ENCODE measurements around the gene ASMTL. TPM values are rescaled to one million over a fixed set of nuclear protein-coding genes. Genes with fewer than 3 reads are reported as not detected.

The ASMTL gene, protein sequence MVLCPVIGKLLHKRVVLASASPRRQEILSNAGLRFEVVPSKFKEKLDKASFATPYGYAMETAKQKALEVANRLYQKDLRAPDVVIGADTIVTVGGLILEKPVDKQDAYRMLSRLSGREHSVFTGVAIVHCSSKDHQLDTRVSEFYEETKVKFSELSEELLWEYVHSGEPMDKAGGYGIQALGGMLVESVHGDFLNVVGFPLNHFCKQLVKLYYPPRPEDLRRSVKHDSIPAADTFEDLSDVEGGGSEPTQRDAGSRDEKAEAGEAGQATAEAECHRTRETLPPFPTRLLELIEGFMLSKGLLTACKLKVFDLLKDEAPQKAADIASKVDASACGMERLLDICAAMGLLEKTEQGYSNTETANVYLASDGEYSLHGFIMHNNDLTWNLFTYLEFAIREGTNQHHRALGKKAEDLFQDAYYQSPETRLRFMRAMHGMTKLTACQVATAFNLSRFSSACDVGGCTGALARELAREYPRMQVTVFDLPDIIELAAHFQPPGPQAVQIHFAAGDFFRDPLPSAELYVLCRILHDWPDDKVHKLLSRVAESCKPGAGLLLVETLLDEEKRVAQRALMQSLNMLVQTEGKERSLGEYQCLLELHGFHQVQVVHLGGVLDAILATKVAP
- total RNA-seq, result 16.4 and 23.2 TPM in 2 replicates

DNA sequence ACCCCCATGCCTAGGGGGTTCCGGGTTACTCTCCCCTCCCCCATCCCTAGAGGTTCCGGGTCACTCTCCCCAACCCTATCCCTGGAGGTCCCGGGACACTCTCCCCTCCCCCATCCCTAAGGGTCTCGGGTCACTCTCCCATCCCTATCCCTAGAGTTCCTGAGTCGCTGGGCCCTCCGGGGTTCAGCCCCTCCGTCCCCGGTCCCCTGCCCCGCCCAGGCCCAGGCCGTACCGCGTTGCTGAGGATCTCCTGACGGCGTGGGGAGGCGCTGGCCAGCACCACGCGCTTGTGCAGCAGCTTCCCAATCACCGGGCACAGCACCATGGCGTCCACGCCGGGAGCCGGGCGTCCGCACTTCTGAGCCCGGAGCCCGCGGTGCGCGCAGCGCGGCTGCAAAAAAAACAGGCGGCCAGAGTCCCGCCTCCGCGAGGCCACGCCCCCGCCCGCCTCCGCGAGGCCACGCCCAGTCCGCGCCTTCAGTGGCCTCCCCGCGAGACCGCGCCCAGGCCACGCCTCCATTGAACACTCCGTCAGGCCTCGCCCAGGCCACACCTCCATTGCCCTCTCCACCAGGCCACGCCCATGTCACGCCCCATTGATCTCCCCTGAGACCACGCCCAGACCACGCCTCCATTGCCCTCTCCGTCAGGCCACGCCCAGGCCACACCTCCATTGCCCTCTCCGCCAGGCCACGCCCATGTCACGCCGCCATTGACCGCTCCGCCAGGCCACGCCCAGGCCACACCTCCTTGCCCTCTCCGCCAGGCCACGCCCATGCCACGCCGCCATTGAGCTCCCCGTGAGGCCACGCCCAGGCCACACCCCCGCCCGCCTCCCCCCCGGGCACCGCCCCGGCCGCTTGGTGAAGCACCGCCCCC lies at the start of gene ASMTL:
Gene ASMTL (minus strand): TSS at position 394 of the 879 bp plus-strand sequence. CDS start 69 bp downstream, at position 325.
- DNase-seq (ENCODE audit: low read depth), result peak; percentile 100
- TF ChIP-seq, protein P1, sequence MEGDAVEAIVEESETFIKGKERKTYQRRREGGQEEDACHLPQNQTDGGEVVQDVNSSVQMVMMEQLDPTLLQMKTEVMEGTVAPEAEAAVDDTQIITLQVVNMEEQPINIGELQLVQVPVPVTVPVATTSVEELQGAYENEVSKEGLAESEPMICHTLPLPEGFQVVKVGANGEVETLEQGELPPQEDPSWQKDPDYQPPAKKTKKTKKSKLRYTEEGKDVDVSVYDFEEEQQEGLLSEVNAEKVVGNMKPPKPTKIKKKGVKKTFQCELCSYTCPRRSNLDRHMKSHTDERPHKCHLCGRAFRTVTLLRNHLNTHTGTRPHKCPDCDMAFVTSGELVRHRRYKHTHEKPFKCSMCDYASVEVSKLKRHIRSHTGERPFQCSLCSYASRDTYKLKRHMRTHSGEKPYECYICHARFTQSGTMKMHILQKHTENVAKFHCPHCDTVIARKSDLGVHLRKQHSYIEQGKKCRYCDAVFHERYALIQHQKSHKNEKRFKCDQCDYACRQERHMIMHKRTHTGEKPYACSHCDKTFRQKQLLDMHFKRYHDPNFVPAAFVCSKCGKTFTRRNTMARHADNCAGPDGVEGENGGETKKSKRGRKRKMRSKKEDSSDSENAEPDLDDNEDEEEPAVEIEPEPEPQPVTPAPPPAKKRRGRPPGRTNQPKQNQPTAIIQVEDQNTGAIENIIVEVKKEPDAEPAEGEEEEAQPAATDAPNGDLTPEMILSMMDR (IDR thresholded peaks at IDR 0.05; ENCODE audit: insufficient read depth, low read depth, low read length), result no peak
- H3K4me3 ChIP-seq (ENCODE audit: low read depth, low read length), result peak within 1 kb of the TSS; percentile 97

DNA sequence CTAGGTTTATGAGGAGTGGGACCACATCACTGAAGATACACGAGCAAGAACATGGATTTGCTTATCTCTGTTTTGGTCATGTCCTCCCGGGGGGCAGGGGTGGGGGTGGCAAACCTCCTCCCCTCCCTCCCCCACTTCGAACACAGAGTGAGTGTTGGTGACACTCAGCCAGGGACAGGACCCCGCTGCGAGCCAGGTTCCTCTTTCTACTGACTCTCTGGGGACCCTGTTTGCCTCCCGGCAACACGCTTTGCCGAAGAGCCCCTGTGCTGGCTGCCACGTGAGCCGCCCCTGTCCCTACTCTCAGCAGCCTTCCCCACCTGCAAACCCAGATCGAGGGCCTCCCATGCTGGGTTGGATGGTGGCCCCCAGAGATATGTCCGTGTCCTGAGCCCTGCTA lies 49.5 kb upstream of the ASMTL start:
- H3K4me3 ChIP-seq (ENCODE audit: low read depth, low read length), result no peak overlapping the region
- TF ChIP-seq, protein P1 (IDR thresholded peaks at IDR 0.05; ENCODE audit: insufficient read depth, low read depth, low read length), result no peak
- DNase-seq (ENCODE audit: low read depth), result no peak

DNA sequence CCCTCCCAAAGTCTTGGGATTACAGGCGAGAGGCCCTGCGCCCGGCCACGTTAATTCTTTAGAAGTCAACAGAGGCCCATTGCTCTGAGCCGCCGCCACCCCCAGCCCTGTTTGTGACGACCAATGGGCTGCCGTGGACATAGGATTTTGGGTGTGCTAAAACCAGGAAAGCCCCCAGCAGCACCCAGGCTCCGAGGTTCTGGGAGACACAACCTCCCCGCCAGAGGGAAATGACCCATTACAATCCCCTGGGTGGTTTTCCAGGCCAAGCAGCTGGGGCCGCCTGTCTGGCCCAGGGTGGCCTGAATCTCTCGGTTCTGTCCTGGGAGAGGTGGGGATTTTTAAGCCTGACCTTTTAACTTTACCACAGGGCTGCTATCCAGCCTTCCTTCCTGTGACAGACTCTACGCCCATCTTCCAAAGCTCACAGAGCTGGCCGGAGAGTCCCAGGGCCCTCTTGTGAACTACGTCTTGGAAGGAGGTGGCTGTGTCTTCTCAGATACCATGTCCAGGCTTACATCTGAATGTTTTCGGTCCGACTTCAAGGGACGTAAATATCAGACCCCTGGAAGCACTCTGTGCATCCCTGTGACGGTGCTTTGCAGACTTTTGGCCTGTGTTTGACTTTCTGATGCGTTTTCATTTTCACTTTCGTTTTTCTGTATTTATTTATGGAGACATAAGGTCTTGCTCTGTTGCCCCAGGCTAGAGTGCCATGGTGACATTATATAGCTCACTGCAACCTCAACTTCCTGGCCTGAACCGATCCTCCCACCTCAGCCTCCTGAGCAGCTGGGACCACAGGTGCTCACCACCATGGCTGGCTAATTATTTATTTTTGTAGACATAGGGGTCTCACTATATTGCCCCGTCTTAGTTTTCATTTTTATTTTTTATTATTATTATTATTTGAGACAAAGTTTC lies 48.3 kb upstream of the ASMTL start:
- DNase-seq (ENCODE audit: low read depth), result no peak
- TF ChIP-seq, protein P1 (IDR thresholded peaks at IDR 0.05; ENCODE audit: insufficient read depth, low read depth, low read length), result no peak
- no peak overlapping the region for H3K4me3 ChIP-seq (ENCODE audit: low read depth, low read length)

DNA sequence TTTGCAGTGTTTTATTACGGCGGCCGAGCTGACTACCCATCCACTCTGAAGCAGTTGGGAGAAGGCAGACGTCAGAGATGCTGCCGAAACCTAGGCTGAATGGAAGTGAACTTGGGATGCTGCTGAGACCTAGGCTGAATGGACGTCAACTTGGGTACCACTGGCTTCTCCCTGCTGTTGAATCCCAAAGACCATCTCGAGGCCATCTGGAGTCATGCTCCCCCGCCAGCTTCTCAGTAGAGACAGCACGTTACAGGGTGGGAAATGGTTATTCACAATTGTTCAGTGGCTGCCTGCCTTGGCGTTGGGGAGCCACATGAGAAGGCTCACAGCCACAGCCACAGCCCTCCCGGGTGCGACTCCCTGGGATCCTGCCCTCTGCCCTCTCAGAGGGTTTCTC lies 43.4 kb upstream of the ASMTL start:
- DNase-seq (ENCODE audit: low read depth), result no peak
- TF ChIP-seq, protein P1 (IDR thresholded peaks at IDR 0.05; ENCODE audit: insufficient read depth, low read depth, low read length), result no peak
- H3K4me3 ChIP-seq (ENCODE audit: low read depth, low read length), result no peak overlapping the region

DNA sequence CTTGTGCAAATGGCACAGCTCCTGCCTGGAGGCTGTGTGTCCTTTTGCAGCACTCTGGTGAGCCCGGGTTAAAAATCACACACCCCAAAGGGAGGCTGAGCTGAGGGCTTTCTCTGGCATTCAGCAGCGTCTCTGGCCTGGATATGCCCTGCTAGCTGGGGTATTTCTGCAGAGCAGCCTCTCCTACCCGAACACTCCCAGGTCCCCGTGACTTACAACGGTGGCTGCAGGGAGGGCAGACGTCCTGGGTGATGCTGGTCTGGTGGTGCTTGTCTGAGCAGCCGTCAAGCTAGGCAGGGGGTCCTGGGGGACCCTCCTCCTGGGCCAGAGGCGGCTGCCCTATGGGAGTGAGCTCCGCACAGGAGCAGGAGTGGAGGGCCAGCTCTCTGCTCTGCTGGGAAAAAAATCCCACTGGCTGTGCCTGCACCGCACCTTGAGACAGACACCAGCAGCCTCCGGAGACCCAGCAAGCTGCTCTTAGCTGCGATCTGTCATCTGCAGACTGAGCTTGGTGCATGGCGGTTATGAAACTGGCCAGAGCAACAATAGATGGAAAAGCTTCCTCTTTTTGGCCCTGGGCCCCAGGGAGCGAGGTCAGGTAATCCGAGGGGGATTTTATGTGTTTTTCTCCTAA lies 41.3 kb upstream of the ASMTL start:
- no peak overlapping the region for H3K4me3 ChIP-seq (ENCODE audit: low read depth, low read length)
- DNase-seq (ENCODE audit: low read depth), result no peak
- TF ChIP-seq, protein P1 (IDR thresholded peaks at IDR 0.05; ENCODE audit: insufficient read depth, low read depth, low read length), result no peak
